ENCODE results near the gene RAB3IP. TPM values are rescaled to one million over a fixed set of nuclear protein-coding genes. Genes with fewer than 3 reads are reported as not detected.

RAB3IP gene
- total RNA-seq, 1 donor from 2014 or later: 18.2 TPM

DNA sequence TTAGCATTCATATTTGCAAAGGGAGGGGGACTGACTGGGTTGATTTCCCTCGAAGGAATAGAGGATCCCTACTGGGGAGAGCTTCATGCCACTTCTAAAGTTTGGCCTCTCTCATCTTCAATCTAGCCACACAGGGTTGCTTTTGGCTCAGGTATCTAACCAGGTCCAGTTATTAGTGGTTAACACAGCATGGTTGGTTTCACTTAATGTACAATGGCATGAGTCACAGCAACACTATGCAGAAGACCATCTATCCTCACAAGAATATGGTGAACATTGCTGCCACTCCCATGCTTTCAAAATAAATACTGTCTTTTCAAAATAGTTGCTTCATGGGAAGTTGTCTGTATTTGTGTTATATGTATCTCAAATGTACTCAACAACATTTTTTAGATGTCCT lies 6.6 kb upstream of the RAB3IP start:
- no peak overlapping the region for H3K27ac Mint-ChIP-seq (ENCODE audit: unreplicated experiment)
- no peak for TF ChIP-seq CTCF (IDR thresholded peaks at IDR 0.05; ENCODE audit: partially characterized antibody, unreplicated experiment)
- no peaks in the 10 kb centered on the region for H3K27me3 Mint-ChIP-seq (ENCODE audit: unreplicated experiment)
- H3K4me3 Mint-ChIP-seq (ENCODE audit: unreplicated experiment): no peak overlapping the region
- peaks cover 4% of the 10 kb centered on the region for H3K9me3 Mint-ChIP-seq (ENCODE audit: unreplicated experiment)
- no peaks in the 10 kb centered on the region for H3K4me1 Mint-ChIP-seq (ENCODE audit: low read depth, unreplicated experiment)
- H3K36me3 Mint-ChIP-seq (ENCODE audit: unreplicated experiment): no peaks in the 10 kb centered on the region
- DNase-seq: no peak

- Mint-ChIP-seq H3K4me1 (ENCODE audit: low read depth, unreplicated experiment) (no peaks in the 10 kb centered on the region), H3K9me3 (ENCODE audit: unreplicated experiment) (peaks cover 4% of the 10 kb centered on the region), H3K27ac (ENCODE audit: unreplicated experiment) (no peak overlapping the region), H3K27me3 (ENCODE audit: unreplicated experiment) (no peaks in the 10 kb centered on the region), H3K4me3 (ENCODE audit: unreplicated experiment) (no peak overlapping the region), H3K36me3 (ENCODE audit: unreplicated experiment) (no peaks in the 10 kb centered on the region)
- TF ChIP-seq CTCF (IDR thresholded peaks at IDR 0.05; ENCODE audit: partially characterized antibody, unreplicated experiment): no peak
- no peak for DNase-seq
Observed at GRCh38 chr12:69733638-69734037, 5.0 kb upstream of the RAB3IP start.

DNA sequence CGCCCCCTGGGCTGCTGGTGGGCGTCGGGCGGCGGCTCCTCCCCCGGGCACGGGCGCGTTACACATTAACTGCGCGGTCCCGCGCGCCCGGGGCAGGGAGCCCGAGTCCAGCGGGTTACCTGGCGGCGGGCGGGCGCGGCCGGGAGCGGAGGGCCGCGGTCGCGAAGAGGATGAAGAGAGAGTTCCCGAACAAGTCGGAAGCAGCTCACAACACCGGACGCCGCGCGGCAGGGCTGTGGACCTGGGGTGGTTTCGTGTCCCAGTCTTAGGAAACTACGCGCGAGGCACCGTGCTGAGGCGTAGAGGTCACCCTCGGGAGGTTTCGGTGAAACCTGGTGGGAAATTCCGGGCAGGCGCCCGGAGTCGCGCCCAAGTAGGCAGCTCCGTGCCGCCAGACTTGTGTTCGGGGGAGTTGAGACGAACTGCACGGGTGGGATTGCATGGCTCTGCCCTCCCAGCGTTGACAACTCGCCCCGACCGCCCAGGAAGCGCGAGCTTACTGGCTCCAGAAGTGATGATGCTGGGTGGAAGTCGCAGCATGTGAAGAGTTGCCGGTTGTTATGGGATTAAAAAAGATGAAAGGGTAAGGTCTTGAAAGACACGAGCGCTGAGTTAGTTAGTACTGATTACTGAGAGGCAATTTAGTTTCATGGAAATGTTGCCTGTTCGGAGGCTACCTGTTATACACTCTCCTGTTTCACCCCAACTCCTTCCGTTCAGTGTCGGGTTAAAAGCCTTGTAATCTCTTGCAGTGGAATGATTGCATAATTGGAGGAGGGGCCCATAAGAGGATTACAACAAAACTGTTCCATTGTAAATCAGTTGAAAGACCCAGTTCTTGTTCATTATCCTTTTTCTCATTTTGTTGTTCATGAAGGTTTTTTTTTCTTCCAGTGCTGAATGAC lies 879 bp downstream of the RAB3IP start:
- Mint-ChIP-seq H3K4me3 (ENCODE audit: unreplicated experiment) (peak overlapping the region; percentile 98), H3K27me3 (ENCODE audit: unreplicated experiment) (peaks cover 5% of the 10 kb centered on the region), H3K4me1 (ENCODE audit: low read depth, unreplicated experiment) (peaks cover 3% of the 10 kb centered on the region), H3K9me3 (ENCODE audit: unreplicated experiment) (peaks cover 3% of the 10 kb centered on the region), H3K36me3 (ENCODE audit: unreplicated experiment) (no peaks in the 10 kb centered on the region), H3K27ac (ENCODE audit: unreplicated experiment) (peak overlapping the region; percentile 3)
- no peak for TF ChIP-seq CTCF (IDR thresholded peaks at IDR 0.05; ENCODE audit: partially characterized antibody, unreplicated experiment)
- peak; percentile 60 for DNase-seq

DNA sequence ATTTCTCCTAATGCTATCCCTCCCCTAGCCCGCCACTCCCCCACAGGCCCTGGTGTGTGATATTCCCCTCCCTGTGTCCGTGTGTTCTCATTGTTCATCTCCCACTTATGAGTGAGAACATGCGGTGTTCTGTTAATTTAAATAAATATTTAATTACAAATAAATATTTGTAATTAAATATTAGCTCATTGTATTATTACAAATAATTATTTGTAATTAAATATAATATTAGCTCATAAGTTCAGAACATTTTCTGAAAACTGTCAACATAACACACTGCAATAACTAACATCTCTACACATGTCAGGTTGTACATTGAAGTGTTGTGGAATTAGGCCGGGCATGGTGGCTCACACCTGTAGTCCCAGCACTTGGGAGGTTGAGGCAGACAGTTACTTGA lies 5.4 kb downstream of the RAB3IP start:
- peaks cover 3% of the 10 kb centered on the region for H3K9me3 Mint-ChIP-seq (ENCODE audit: unreplicated experiment)
- H3K4me1 Mint-ChIP-seq (ENCODE audit: low read depth, unreplicated experiment): peaks cover 3% of the 10 kb centered on the region
- H3K27ac Mint-ChIP-seq (ENCODE audit: unreplicated experiment): no peak overlapping the region
- no peak for TF ChIP-seq CTCF (IDR thresholded peaks at IDR 0.05; ENCODE audit: partially characterized antibody, unreplicated experiment)
- H3K36me3 Mint-ChIP-seq (ENCODE audit: unreplicated experiment): no peaks in the 10 kb centered on the region
- no peak for DNase-seq
- H3K4me3 Mint-ChIP-seq (ENCODE audit: unreplicated experiment): no peak overlapping the region
- peaks cover 5% of the 10 kb centered on the region for H3K27me3 Mint-ChIP-seq (ENCODE audit: unreplicated experiment)

GRCh38 chr12:69751476-69751875 lies 12.8 kb downstream of the RAB3IP start:
- DNase-seq: no peak
- no peak for TF ChIP-seq CTCF (IDR thresholded peaks at IDR 0.05; ENCODE audit: partially characterized antibody, unreplicated experiment)
- no peaks in the 10 kb centered on the region for H3K9me3 Mint-ChIP-seq (ENCODE audit: unreplicated experiment)
- H3K4me1 Mint-ChIP-seq (ENCODE audit: low read depth, unreplicated experiment): no peaks in the 10 kb centered on the region
- H3K27me3 Mint-ChIP-seq (ENCODE audit: unreplicated experiment): peaks cover 1% of the 10 kb centered on the region
- no peak overlapping the region for H3K4me3 Mint-ChIP-seq (ENCODE audit: unreplicated experiment)
- peaks cover 4% of the 10 kb centered on the region for H3K36me3 Mint-ChIP-seq (ENCODE audit: unreplicated experiment)
- no peak overlapping the region for H3K27ac Mint-ChIP-seq (ENCODE audit: unreplicated experiment)
